T-helper 1 cell treated with Interleukin-12 subunit alpha and Interleukin-12 subunit beta and Interleukin-4 antibody, amounts not matched to agents 30 μg/mL and 1 μg/mL, for 36 hours (primary cell): ENCODE measurements around the gene WIPF2.
A peak's percentile ranks its signal among the peaks of the same experiment; 100 is the strongest.

Experiments
- H3K27ac Mint-ChIP-seq: one replicate; pipeline ENCODE4 v1.8.0; 2021; ENCODE audit warnings: mild to moderate bottlenecking, mixed read lengths
- H3K27me3 Mint-ChIP-seq: one replicate; pipeline ENCODE4 v1.8.0; 2021; ENCODE audit warnings: low read depth, mixed read lengths
- H3K36me3 Mint-ChIP-seq: one replicate; pipeline ENCODE4 v1.8.0; 2021; ENCODE audit warnings: low read depth, mixed read lengths
- H3K4me1 Mint-ChIP-seq: one replicate; pipeline ENCODE4 v1.8.0; 2021; ENCODE audit warnings: low read depth, mixed read lengths
- H3K4me3 Mint-ChIP-seq: one replicate; pipeline ENCODE4 v1.8.0; 2021; ENCODE audit warnings: mild to moderate bottlenecking, moderate library complexity, mixed read lengths
- H3K9me3 Mint-ChIP-seq: one replicate; pipeline ENCODE4 v1.8.0; 2021; ENCODE audit warnings: mixed read lengths

The WIPF2 gene

GRCh38 chr17:40253565-40253964 is 34.5 kb downstream of the WIPF2 start:
- Mint-ChIP-seq H3K4me1 (no peaks in the 10 kb centered on the region), H3K36me3 (peaks cover 8% of the 10 kb centered on the region), H3K27me3 (no peaks in the 10 kb centered on the region), H3K9me3 (no peaks in the 10 kb centered on the region), H3K4me3 (no peak overlapping the region), H3K27ac (no peak overlapping the region)

GRCh38 chr17:40259505-40259904 is 40.4 kb downstream of the WIPF2 start:
- Mint-ChIP-seq H3K36me3 (peaks cover 28% of the 10 kb centered on the region), H3K4me1 (no peaks in the 10 kb centered on the region), H3K27me3 (no peaks in the 10 kb centered on the region), H3K27ac (no peak overlapping the region), H3K9me3 (no peaks in the 10 kb centered on the region), H3K4me3 (no peak overlapping the region)

GRCh38 chr17:40260528-40260927 is 41.4 kb downstream of the WIPF2 start:
- Mint-ChIP-seq H3K9me3 (no peaks in the 10 kb centered on the region), H3K4me1 (no peaks in the 10 kb centered on the region), H3K27ac (no peak overlapping the region)

GRCh38 chr17:40264458-40265185 is 45.5 kb downstream of the WIPF2 start:
- Mint-ChIP-seq H3K27ac (peak overlapping the region; percentile 62), H3K9me3 (no peaks in the 10 kb centered on the region), H3K4me3 (no peak overlapping the region), H3K36me3 (peaks cover 17% of the 10 kb centered on the region), H3K27me3 (no peaks in the 10 kb centered on the region), H3K4me1 (no peaks in the 10 kb centered on the region)

More at GRCh38 chr17:40260528-40260927, 41.4 kb downstream of the WIPF2 start:
- no peaks in the 10 kb centered on the region for H3K27me3 Mint-ChIP-seq
- H3K4me3 Mint-ChIP-seq = no peak overlapping the region
- peaks cover 31% of the 10 kb centered on the region for H3K36me3 Mint-ChIP-seq

GRCh38 chr17:40265337-40265736 is 46.2 kb downstream of the WIPF2 start:
- no peak overlapping the region for H3K4me3 Mint-ChIP-seq
- H3K9me3 Mint-ChIP-seq = no peaks in the 10 kb centered on the region
- no peaks in the 10 kb centered on the region for H3K4me1 Mint-ChIP-seq
- H3K36me3 Mint-ChIP-seq = peaks cover 16% of the 10 kb centered on the region
- no peaks in the 10 kb centered on the region for H3K27me3 Mint-ChIP-seq
- H3K27ac Mint-ChIP-seq = no peak overlapping the region

- Mint-ChIP-seq H3K4me3 (no peak overlapping the region), H3K36me3 (peaks cover 12% of the 10 kb centered on the region), H3K9me3 (no peaks in the 10 kb centered on the region), H3K27me3 (no peaks in the 10 kb centered on the region), H3K27ac (no peak overlapping the region), H3K4me1 (no peaks in the 10 kb centered on the region)
Measured at GRCh38 chr17:40266882-40267281, 47.8 kb downstream of the WIPF2 start.

GRCh38 chr17:40268141-40268712 is 49.1 kb downstream of the WIPF2 start:
- no peak overlapping the region for H3K27ac Mint-ChIP-seq
- no peaks in the 10 kb centered on the region for H3K9me3 Mint-ChIP-seq
- peaks cover 12% of the 10 kb centered on the region for H3K36me3 Mint-ChIP-seq
- no peak overlapping the region for H3K4me3 Mint-ChIP-seq
- H3K27me3 Mint-ChIP-seq = no peaks in the 10 kb centered on the region
- H3K4me1 Mint-ChIP-seq = no peaks in the 10 kb centered on the region

- Mint-ChIP-seq H3K36me3 (peaks cover 46% of the 10 kb centered on the region), H3K4me1 (peaks cover 10% of the 10 kb centered on the region), H3K9me3 (no peaks in the 10 kb centered on the region), H3K27me3 (no peaks in the 10 kb centered on the region), H3K27ac (no peak overlapping the region), H3K4me3 (no peak overlapping the region)
Measured at GRCh38 chr17:40278414-40278813, 59.3 kb downstream of the WIPF2 start.

GRCh38 chr17:40279402-40279801 is 60.3 kb downstream of the WIPF2 start:
- no peaks in the 10 kb centered on the region for H3K27me3 Mint-ChIP-seq
- peaks cover 18% of the 10 kb centered on the region for H3K4me1 Mint-ChIP-seq
- no peaks in the 10 kb centered on the region for H3K9me3 Mint-ChIP-seq
- H3K4me3 Mint-ChIP-seq = no peak overlapping the region
- peaks cover 46% of the 10 kb centered on the region for H3K36me3 Mint-ChIP-seq
- H3K27ac Mint-ChIP-seq = no peak overlapping the region

- no peak overlapping the region for H3K27ac Mint-ChIP-seq
Measured at GRCh38 chr17:40281663-40282062, 62.6 kb downstream of the WIPF2 start.

GRCh38 chr17:40283662-40284061 is 64.6 kb downstream of the WIPF2 start:
- Mint-ChIP-seq H3K27me3 (no peaks in the 10 kb centered on the region), H3K36me3 (peaks cover 28% of the 10 kb centered on the region), H3K27ac (peak overlapping the region; percentile 50), H3K4me1 (peaks cover 32% of the 10 kb centered on the region), H3K4me3 (no peak overlapping the region), H3K9me3 (no peaks in the 10 kb centered on the region)

More at GRCh38 chr17:40281663-40282062, 62.6 kb downstream of the WIPF2 start:
- H3K4me3 Mint-ChIP-seq = no peak overlapping the region
- H3K4me1 Mint-ChIP-seq = peaks cover 22% of the 10 kb centered on the region
- peaks cover 36% of the 10 kb centered on the region for H3K36me3 Mint-ChIP-seq
- no peaks in the 10 kb centered on the region for H3K9me3 Mint-ChIP-seq
- H3K27me3 Mint-ChIP-seq = no peaks in the 10 kb centered on the region

GRCh38 chr17:40284085-40284713 is 65.1 kb downstream of the WIPF2 start:
- Mint-ChIP-seq H3K36me3 (peaks cover 31% of the 10 kb centered on the region), H3K4me3 (no peak overlapping the region), H3K9me3 (no peaks in the 10 kb centered on the region), H3K27me3 (no peaks in the 10 kb centered on the region), H3K4me1 (peaks cover 35% of the 10 kb centered on the region), H3K27ac (no peak overlapping the region)

GRCh38 chr17:40286473-40286872 is 67.4 kb downstream of the WIPF2 start:
- Mint-ChIP-seq H3K9me3 (no peaks in the 10 kb centered on the region), H3K27ac (no peak overlapping the region), H3K4me3 (no peak overlapping the region), H3K36me3 (peaks cover 33% of the 10 kb centered on the region), H3K27me3 (no peaks in the 10 kb centered on the region), H3K4me1 (peaks cover 48% of the 10 kb centered on the region)

- Mint-ChIP-seq H3K36me3 (peaks cover 32% of the 10 kb centered on the region), H3K4me1 (peaks cover 43% of the 10 kb centered on the region), H3K4me3 (peak overlapping the region; percentile 100), H3K27ac (peak overlapping the region; percentile 97), H3K27me3 (no peaks in the 10 kb centered on the region), H3K9me3 (no peaks in the 10 kb centered on the region)
Measured at GRCh38 chr17:40287159-40287493, 68.0 kb downstream of the WIPF2 start.
